CD4-positive, alpha-beta T cell treated with Interleukin-15 for 4 hours (primary cell): ENCODE data around the gene MYH7B.
A peak's percentile ranks its signal among the peaks of the same experiment; 100 is the strongest.

Source experiments
- DNase-seq: peaks from one replicate; pipeline ENCODE4 v3.0.0-alpha.2; 2020; ENCODE audit warnings: low spot score

MYH7B gene

GRCh38 chr20:34945315-34946077 is 10.2 kb upstream of the MYH7B start:
- DNase-seq = no peak

- DNase-seq = no peak
Measured at GRCh38 chr20:34946661-34947060, 9.0 kb upstream of the MYH7B start.

GRCh38 chr20:34947336-34947735 is 8.3 kb upstream of the MYH7B start:
- DNase-seq = no peak

- no peak for DNase-seq
Measured at GRCh38 chr20:34948030-34948429, 7.6 kb upstream of the MYH7B start.

- DNase-seq = no peak
Measured at GRCh38 chr20:34949120-34949519, 6.5 kb upstream of the MYH7B start.

- DNase-seq = no peak
Measured at GRCh38 chr20:34951252-34951651, 4.4 kb upstream of the MYH7B start.

GRCh38 chr20:34951652-34952051 is 4.0 kb upstream of the MYH7B start:
- no peak for DNase-seq

GRCh38 chr20:34952671-34953070 is 3.0 kb upstream of the MYH7B start:
- DNase-seq = no peak

- DNase-seq = no peak
Measured at GRCh38 chr20:34953960-34954359, 1.7 kb upstream of the MYH7B start.

- DNase-seq = peak; percentile 2
Measured at GRCh38 chr20:34954904-34955230, 801 bp upstream of the MYH7B start.

GRCh38 chr20:34956041-34956458 is 382 bp downstream of the MYH7B start:
- DNase-seq = no peak

GRCh38 chr20:34956751-34957472 is 1.2 kb downstream of the MYH7B start:
- DNase-seq = no peak

GRCh38 chr20:34964486-34964885 is 8.8 kb downstream of the MYH7B start:
- DNase-seq = no peak

- DNase-seq = no peak
Measured at GRCh38 chr20:34965051-34965450, 9.4 kb downstream of the MYH7B start.

- DNase-seq = no peak
Measured at GRCh38 chr20:34967421-34967820, 11.8 kb downstream of the MYH7B start.

GRCh38 chr20:34968042-34968775 is 12.5 kb downstream of the MYH7B start:
- no peak for DNase-seq

GRCh38 chr20:34970193-34970840 is 14.6 kb downstream of the MYH7B start:
- DNase-seq = no peak

GRCh38 chr20:34970846-34971560 is 15.3 kb downstream of the MYH7B start:
- no peak for DNase-seq

- DNase-seq = no peak
Measured at GRCh38 chr20:34971561-34972235, 16.0 kb downstream of the MYH7B start.

GRCh38 chr20:34974246-34974645 is 18.6 kb downstream of the MYH7B start:
- no peak for DNase-seq

GRCh38 chr20:34976286-34976685 is 20.6 kb downstream of the MYH7B start:
- no peak for DNase-seq
